H1 (cell line): Measurements from ENCODE around the gene RASSF4. TPM values are rescaled to one million over a fixed set of nuclear protein-coding genes. Genes with fewer than 3 reads are reported as not detected.

Source experiments
- CTCF ChIA-PET: fragments of 300-600 bp; sonication (Branson Sonifier 250); formaldehyde crosslinking; loops from one replicate; lab custom pipeline; 2021; ENCODE audit not compliant: partially characterized antibody; lab: Charles Lee
- POLR2A ChIA-PET: fragments of 300-600 bp; sonication (Branson Sonifier 250); formaldehyde crosslinking; loops from one replicate; lab custom pipeline; 2021; ENCODE audit warnings: inconsistent platforms; ENCODE audit not compliant: partially characterized antibody; lab: Charles Lee
- DNase-seq, 2 experiments: peaks; one replicate each; pipeline versions ENCODE4 v3.0.0 to v3.0.0-alpha.2; 2010 to 2022; ENCODE audit warnings: low spot score in 2 of 2, low read depth in 1 of 2, mixed read lengths in 1 of 2
- FAIRE-seq: peaks from 2 replicates; lab custom pipeline; 2011; peaks lifted over from hg19 to GRCh38; lab: Jason Lieb, UNC
- H2AFZ ChIP-seq: 2 replicates; pipeline ENCODE4 v1.8.1; 2012; ENCODE audit warnings: low read length, inconsistent platforms
- H2AK5ac ChIP-seq: 2 replicates; pipeline ENCODE4 v1.6.1; 2013; ENCODE audit warnings: low read depth, low read length
- H2BK120ac ChIP-seq: replicated peaks from 2 replicates; pipeline ENCODE3; 2013; ENCODE audit warnings: low read depth, low read length, inconsistent platforms
- H2BK12ac ChIP-seq: 2 replicates; pipeline ENCODE4 v1.6.1; 2013; ENCODE audit warnings: low read depth, low read length
- H2BK15ac ChIP-seq: 2 replicates; pipeline ENCODE4 v1.6.1; 2013; ENCODE audit warnings: low read length
- H2BK20ac ChIP-seq: 2 replicates; pipeline ENCODE4 v1.6.1; 2013; ENCODE audit warnings: low read length
- H2BK5ac ChIP-seq: 2 replicates; pipeline ENCODE4 v1.6.1; 2013; ENCODE audit warnings: low read depth, low read length
- H3K14ac ChIP-seq: 2 replicates; pipeline ENCODE4 v1.6.1; 2013; ENCODE audit warnings: inconsistent platforms; ENCODE audit not compliant: insufficient read length
- H3K18ac ChIP-seq: 2 replicates; pipeline ENCODE4 v1.6.1; 2013; ENCODE audit warnings: low read length; ENCODE audit errors: extremely low read depth
- H3K23ac ChIP-seq: 2 replicates; pipeline ENCODE4 v1.6.1; 2013; ENCODE audit warnings: inconsistent platforms; ENCODE audit not compliant: insufficient read length
- H3K23me2 ChIP-seq: 2 replicates; pipeline ENCODE4 v1.6.1; 2013; ENCODE audit warnings: low read depth, low read length
- H3K27ac ChIP-seq: 2 replicates; pipeline ENCODE4 v1.6.1; 2011; ENCODE audit warnings: low read depth, low read length, inconsistent platforms
- H3K27me3 ChIP-seq, 4 experiments: replicated peaks in 1 of 4; 1 replicate in 1 of 4; 2 replicates in 3 of 4; pipeline versions ENCODE4 v1.6.1 to v1.8.1; 2011 to 2013; ENCODE audit warnings: low read length in 3 of 4, mild to moderate bottlenecking in 3 of 4, inconsistent platforms in 2 of 4, mixed read lengths in 2 of 4, moderate library complexity in 1 of 4; ENCODE audit not compliant: control insufficient read depth in 3 of 4, insufficient read depth in 3 of 4; ENCODE audit errors: extremely low read depth in 1 of 4
- H3K36me3 ChIP-seq, 4 experiments: 2 replicates each; pipeline versions ENCODE4 v1.6.1 to v1.8.1; 2011 to 2013; ENCODE audit warnings: mild to moderate bottlenecking in 4 of 4, low read length in 3 of 4, moderate library complexity in 2 of 4, control low read depth in 1 of 4, inconsistent platforms in 1 of 4; ENCODE audit not compliant: insufficient read depth in 4 of 4, control insufficient read depth in 2 of 4
- H3K4ac ChIP-seq: replicated peaks from 2 replicates; pipeline ENCODE3; 2013; ENCODE audit warnings: low read length, low read depth, mixed read lengths, inconsistent platforms; ENCODE audit not compliant: insufficient read length
- H3K4me1 ChIP-seq, 4 experiments: replicated peaks in 1 of 4; 1 replicate in 1 of 4; 2 replicates in 3 of 4; pipeline versions ENCODE4 v1.6.1 to v1.8.1; 2011 to 2013; ENCODE audit warnings: low read length in 3 of 4, inconsistent platforms in 2 of 4, mixed read lengths in 1 of 4; ENCODE audit not compliant: insufficient read depth in 4 of 4, control insufficient read depth in 3 of 4
- H3K4me2 ChIP-seq, 2 experiments: 2 replicates each; pipeline versions ENCODE4 v1.6.1 to v1.8.1; 2011 to 2013; ENCODE audit warnings: low read depth in 2 of 2, low read length in 2 of 2, control low read depth in 1 of 2, inconsistent platforms in 1 of 2, mild to moderate bottlenecking in 1 of 2; ENCODE audit not compliant: insufficient read depth in 1 of 2
- H3K4me3 ChIP-seq, 4 experiments: fragments of 200-600, 300-600 bp in 1 of 4; sonication (generic), shearing (Covaris generic), sonication (Bioruptor Twin) in 1 of 4; 2 replicates each; pipeline versions ENCODE4 v1.5.1 to v1.8.1; 2011 to 2016; ENCODE audit warnings: low read length in 4 of 4, low read depth in 3 of 4, control low read depth in 2 of 4, inconsistent platforms in 2 of 4, mild to moderate bottlenecking in 2 of 4, mixed read lengths in 1 of 4, moderate library complexity in 1 of 4; ENCODE audit not compliant: insufficient read depth in 2 of 4; ENCODE audit errors: extremely low read depth in 1 of 4
- H3K56ac ChIP-seq: replicated peaks from 2 replicates; pipeline ENCODE3; 2013; ENCODE audit warnings: low read depth, mild to moderate bottlenecking, mixed read lengths, low read length, inconsistent platforms; ENCODE audit not compliant: insufficient read length
- H3K79me1 ChIP-seq: 2 replicates; pipeline ENCODE4 v1.6.1; 2013; ENCODE audit warnings: low read depth, low read length, control low read depth
- H3K79me2 ChIP-seq, 2 experiments: 2 replicates each; pipeline versions ENCODE4 v1.6.1 to v1.8.1; 2012 to 2013; ENCODE audit warnings: low read length in 2 of 2, mild to moderate bottlenecking in 2 of 2, inconsistent platforms in 1 of 2; ENCODE audit not compliant: insufficient read depth in 2 of 2, control insufficient read depth in 1 of 2
- H3K9ac ChIP-seq, 4 experiments: replicated peaks in 1 of 4; 1 replicate in 1 of 4; 2 replicates in 3 of 4; pipeline versions ENCODE4 v1.6.1 to v1.8.1; 2011 to 2013; ENCODE audit warnings: low read depth in 3 of 4, low read length in 3 of 4, control low read depth in 2 of 4, mild to moderate bottlenecking in 2 of 4, moderate library complexity in 2 of 4, inconsistent platforms in 1 of 4; ENCODE audit errors: extremely low read depth in 1 of 4
- H3K9me3 ChIP-seq, 2 experiments: 2 replicates each; pipeline versions ENCODE4 v1.6.1 to v1.8.1; 2012 to 2013; ENCODE audit warnings: mild to moderate bottlenecking in 2 of 2, moderate library complexity in 2 of 2, control low read depth in 1 of 2, inconsistent platforms in 1 of 2, low read depth in 1 of 2, low read length in 1 of 2, mixed read lengths in 1 of 2; ENCODE audit not compliant: insufficient read depth in 2 of 2
- H4K20me1 ChIP-seq, 2 experiments: replicated peaks in 1 of 2; 2 replicates each; pipeline versions ENCODE3 to v1.8.1; 2011 to 2013; ENCODE audit warnings: inconsistent platforms in 2 of 2, low read length in 2 of 2, mild to moderate bottlenecking in 1 of 2; ENCODE audit not compliant: insufficient read depth in 2 of 2, control insufficient read depth in 1 of 2
- H4K5ac ChIP-seq: 2 replicates; pipeline ENCODE4 v1.6.1; 2013; ENCODE audit warnings: low read length, low read depth, mixed read lengths, inconsistent platforms; ENCODE audit not compliant: insufficient read length
- H4K8ac ChIP-seq: 2 replicates; pipeline ENCODE4 v1.8.0; 2013; ENCODE audit warnings: mild to moderate bottlenecking, moderate library complexity, low read length, inconsistent platforms; ENCODE audit not compliant: insufficient read depth; ENCODE audit errors: extremely low read depth
- H4K91ac ChIP-seq: replicated peaks from 2 replicates; pipeline ENCODE3; 2013; ENCODE audit warnings: low read length, mixed read lengths, inconsistent platforms; ENCODE audit not compliant: insufficient read length
- BRCA1 ChIP-seq: IDR thresholded peaks from 2 replicates; pipeline ENCODE4 v1.6.1; 2012; ENCODE audit warnings: low read depth, low read length, improper control_type of control experiment
- CBX5 ChIP-seq: fragments of 300-800, 300-1000 bp; sonication (generic); IDR thresholded peaks from 2 replicates; pipeline ENCODE4 v1.7.1; 2016; ENCODE audit warnings: antibody characterized with exemption, low read length, low read depth
- EP300 ChIP-seq, 2 experiments: IDR thresholded peaks; 1 replicate in 1 of 2; 2 replicates in 1 of 2; pipeline ENCODE4 v1.6.1; 2011 to 2012; ENCODE audit warnings: low read depth in 2 of 2, low read length in 2 of 2, mild to moderate bottlenecking in 2 of 2, borderline replicate concordance in 1 of 2, inconsistent platforms in 1 of 2, moderate library complexity in 1 of 2
- RAD21 ChIP-seq, 2 experiments: IDR thresholded peaks in 1 of 2; conservative IDR thresholded peaks in 1 of 2; 2 replicates each; pipeline ENCODE4 v1.6.1; 2011; ENCODE audit warnings: low read depth in 2 of 2, low read length in 2 of 2, improper control_type of control experiment in 1 of 2, inconsistent platforms in 1 of 2, mild to moderate bottlenecking in 1 of 2, moderate library complexity in 1 of 2
- RNF2 ChIP-seq: fragments of 200-900, 300-1000 bp; sonication (generic); IDR thresholded peaks from 2 replicates; pipeline ENCODE4 v1.7.1; 2016; ENCODE audit warnings: borderline replicate concordance, low read depth, mild to moderate bottlenecking, antibody characterized with exemption, low read length; ENCODE audit not compliant: poor library complexity, severe bottlenecking; ENCODE audit errors: missing control alignments
- TCF12 ChIP-seq: IDR thresholded peaks from 2 replicates; pipeline ENCODE4 v1.6.1; 2011; ENCODE audit warnings: low read depth, mild to moderate bottlenecking, low read length
- WGBS, 2 experiments: shearing (Covaris generic) in 1 of 2; methylation state at CpG; one replicate each; pipeline versions ENCODE4 v1.1.6 to v1.1.7; 2013 to 2015; ENCODE audit warnings: low lambda C conversion rate in 2 of 2, mixed read lengths in 2 of 2, inconsistent platforms in 1 of 2, low coverage in 1 of 2, missing lambda C conversion rate in 1 of 2; ENCODE audit not compliant: insufficient replicate concordance in 2 of 2, insufficient coverage in 1 of 2, insufficient read length in 1 of 2; ENCODE audit errors: extremely low coverage in 1 of 2, missing lambda C conversion rate in 1 of 2; 5-methylcytosine and 5-hydroxymethylcytosine counted together
- polyA plus RNA-seq, 7 experiments: library from polyadenylated mRNA; depleted of rRNA in 3 of 7; stranded (reverse) in 5 of 7; unstranded in 2 of 7; fragments of >200 nt in 5 of 7; fragments of 200-250 nt in 2 of 7; gene quantifications; 1 replicate in 5 of 7; 2 replicates in 1 of 7; 4 replicates in 1 of 7; pipeline versions ENCODE4 v1.2.1 to v1.2.3, GENCODE V29; 2011 to 2013; ENCODE audit warnings: missing spikeins in 2 of 7, mixed read lengths in 2 of 7
- total RNA-seq: library from RNA; stranded (reverse); fragmentation: NEBNext Ultra II Directional; extraction: Animal tissue kit (Norgen Biotek cat#: 25700); gene quantifications from 2 replicates; pipeline ENCODE4 v1.2.1, GENCODE V29; 2021
- TF ChIP-seq, protein P1 (sequence below): IDR thresholded peaks from 2 replicates; pipeline ENCODE4 v1.6.1; 2012; ENCODE audit warnings: low read length, inconsistent platforms

The RASSF4 gene
- total and polyA plus RNA-seq, 2 of the 8 experiments (the other 6 are each of a cell fraction or from before 2014, with no cell fraction given) = 14.3 to 14.5 TPM

DNA sequence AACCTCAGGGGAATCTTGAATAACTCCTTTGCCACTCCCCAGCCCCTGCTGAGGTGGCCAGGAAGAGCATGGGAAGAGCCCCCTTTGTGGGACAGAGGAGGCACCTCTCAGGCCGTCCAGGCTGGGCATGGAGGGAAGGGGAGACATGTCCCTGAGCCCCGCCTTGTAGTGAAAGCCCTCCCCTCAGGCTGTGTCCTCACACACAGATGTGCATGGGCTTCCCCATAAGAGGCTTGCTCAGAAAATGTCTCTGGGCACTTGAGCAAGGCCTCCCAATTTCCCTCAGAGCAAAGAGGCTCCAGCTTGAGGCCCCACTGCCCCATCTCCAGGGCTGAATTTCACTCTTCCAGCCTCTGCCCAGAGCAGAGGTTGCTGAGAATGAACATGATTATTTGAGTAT lies 44.7 kb upstream of the RASSF4 start:
- Histone ChIP-seq H3K9ac (no peak overlapping the region), H2AFZ (no peak overlapping the region), H3K56ac (no peak overlapping the region), H4K91ac (no peak overlapping the region), H2BK5ac (no peak overlapping the region), H3K14ac (no peak overlapping the region), H2BK20ac (no peak overlapping the region), H2BK120ac (no peak overlapping the region), H3K4me2 (no peak overlapping the region), H3K27ac (no peak overlapping the region), H3K4me1 (peaks cover 3 to 11% (median 8%) of the 10 kb centered on the region in 4 experiments; a peak in 6 of 7 replicates), H3K23ac (no peak overlapping the region), H3K79me1 (no peaks in the 10 kb centered on the region), H2AK5ac (no peak overlapping the region), H4K5ac (no peak overlapping the region), H3K4ac (no peak overlapping the region), H3K4me3 (no peak overlapping the region), H4K8ac (no peak overlapping the region; the same call in 1 of the 2 replicates), H2BK15ac (no peak overlapping the region), H3K9me3 (peaks cover 0 to 5% of the 10 kb centered on the region in 2 experiments; a peak in 2 of 4 replicates), H3K36me3 (no peaks in the 10 kb centered on the region; a peak in 1 of 8 replicates), H3K27me3 (no peaks in the 10 kb centered on the region), H2BK12ac (no peak overlapping the region), H3K23me2 (no peaks in the 10 kb centered on the region), H3K18ac (no peak overlapping the region)
- ChIA-PET CTCF (interaction anchor here (0.7 kb wide), 1 partner anchor 16 kb away, joined by 3 read pairs; no protein-coding TSS in a partner anchor), POLR2A (no interaction called here)
- no peak for FAIRE-seq
- no peak for TF ChIP-seq TCF12
- TF ChIP-seq BRCA1 = no peak
- TF ChIP-seq, protein P1, sequence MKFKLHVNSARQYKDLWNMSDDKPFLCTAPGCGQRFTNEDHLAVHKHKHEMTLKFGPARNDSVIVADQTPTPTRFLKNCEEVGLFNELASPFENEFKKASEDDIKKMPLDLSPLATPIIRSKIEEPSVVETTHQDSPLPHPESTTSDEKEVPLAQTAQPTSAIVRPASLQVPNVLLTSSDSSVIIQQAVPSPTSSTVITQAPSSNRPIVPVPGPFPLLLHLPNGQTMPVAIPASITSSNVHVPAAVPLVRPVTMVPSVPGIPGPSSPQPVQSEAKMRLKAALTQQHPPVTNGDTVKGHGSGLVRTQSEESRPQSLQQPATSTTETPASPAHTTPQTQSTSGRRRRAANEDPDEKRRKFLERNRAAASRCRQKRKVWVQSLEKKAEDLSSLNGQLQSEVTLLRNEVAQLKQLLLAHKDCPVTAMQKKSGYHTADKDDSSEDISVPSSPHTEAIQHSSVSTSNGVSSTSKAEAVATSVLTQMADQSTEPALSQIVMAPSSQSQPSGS = no peak
- no peak for TF ChIP-seq RNF2
- no peak for TF ChIP-seq RAD21 (IDR thresholded peaks at IDR 0.05 in 1 of 2, conservative IDR thresholded peaks at IDR 0.05 in 1 of 2; ENCODE audit: low read depth in 2 of 2, low read length in 2 of 2)
- no peak for TF ChIP-seq CBX5
- no peak for TF ChIP-seq EP300 (IDR thresholded peaks at IDR 0.05; ENCODE audit: borderline replicate concordance in 1 of 2, low read depth in 2 of 2, low read length in 2 of 2)
- TF ChIP-seq, all 59 proteins: peak for 0
- WGBS, 2 experiments = 100% methylated on average over 2 of the region's 2 CpGs; no CpG with 5 or more reads in 1 of the 2 experiments
- Histone ChIP-seq H4K20me1 (no peaks in the 10 kb centered on the region), H3K79me2 (no peaks in the 10 kb centered on the region)
- DNase-seq = no peak
